CD8-positive, alpha-beta memory T cell (primary cell): ENCODE results near the gene FAM229A. TPM values are rescaled to one million over a fixed set of nuclear protein-coding genes. Genes with fewer than 3 reads are reported as not detected.
"Not testable (repeated sequence)": the region's sequence is repeated elsewhere in the genome, so short reads cannot be mapped to it uniquely, and the experiment has no call there.

Experiments used
- CTCF ChIA-PET: fragments of 350-600 bp; sonication (Branson Sonifier 250); formaldehyde crosslinking; loops from one replicate; lab custom pipeline; 2021; ENCODE audit warnings: antibody characterized with exemption; lab: Charles Lee
- POLR2A ChIA-PET: fragments of 350-600 bp; sonication (Branson Sonifier 250); formaldehyde crosslinking; loops from one replicate; lab custom pipeline; 2021; ENCODE audit warnings: antibody characterized with exemption; lab: Charles Lee
- DNase-seq, 5 donors: peaks; one replicate each; pipeline versions ENCODE4 v3.0.0 to v3.0.0-alpha.2; 2020 to 2022; ENCODE audit warnings: mixed read lengths in 1 of 5
- H3K27ac ChIP-seq: one replicate; pipeline ENCODE4 v1.7.0; 2013; ENCODE audit warnings: low read depth, mild to moderate bottlenecking, low read length, moderate library complexity
- H3K27me3 ChIP-seq: 2 replicates; pipeline ENCODE4 v1.7.0; 2013; ENCODE audit warnings: low read length, mild to moderate bottlenecking; ENCODE audit not compliant: insufficient read depth, poor library complexity, severe bottlenecking
- H3K36me3 ChIP-seq: 2 replicates; pipeline ENCODE4 v1.7.0; 2013; ENCODE audit warnings: mild to moderate bottlenecking, low read length, moderate library complexity; ENCODE audit not compliant: insufficient read depth
- H3K4me1 ChIP-seq: 2 replicates; pipeline ENCODE4 v1.7.0; 2013; ENCODE audit warnings: mild to moderate bottlenecking, low read length, moderate library complexity; ENCODE audit not compliant: insufficient read depth
- H3K4me3 ChIP-seq: 2 replicates; pipeline ENCODE4 v1.7.0; 2013; ENCODE audit warnings: mild to moderate bottlenecking, low read length
- H3K9me3 ChIP-seq: 2 replicates; pipeline ENCODE4 v1.7.0; 2013; ENCODE audit warnings: mild to moderate bottlenecking, low read length
- H3K27ac Mint-ChIP-seq, 8 donors: one replicate each; pipeline ENCODE4 v1.8.0; 2020 to 2021; ENCODE audit warnings: mixed read lengths in 8 of 8, mild to moderate bottlenecking in 6 of 8, inconsistent platforms in 3 of 8, moderate library complexity in 3 of 8
- H3K27me3 Mint-ChIP-seq, 2 donors: one replicate each; pipeline ENCODE4 v1.8.0; 2020 to 2021; ENCODE audit warnings: mixed read lengths in 2 of 2, mild to moderate bottlenecking in 1 of 2, moderate library complexity in 1 of 2
- H3K36me3 Mint-ChIP-seq, 3 donors: one replicate each; pipeline ENCODE4 v1.8.0; 2020 to 2021; ENCODE audit warnings: mixed read lengths in 3 of 3, inconsistent platforms in 1 of 3, mild to moderate bottlenecking in 1 of 3
- H3K4me1 Mint-ChIP-seq, 3 donors: one replicate each; pipeline ENCODE4 v1.8.0; 2020 to 2021; ENCODE audit warnings: mixed read lengths in 3 of 3, inconsistent platforms in 1 of 3, mild to moderate bottlenecking in 1 of 3
- H3K4me3 Mint-ChIP-seq, 7 donors: one replicate each; pipeline ENCODE4 v1.8.0; 2020 to 2021; ENCODE audit warnings: mixed read lengths in 7 of 7, mild to moderate bottlenecking in 6 of 7, moderate library complexity in 4 of 7, inconsistent platforms in 2 of 7
- H3K9me3 Mint-ChIP-seq, 5 donors: one replicate each; pipeline ENCODE4 v1.8.0; 2020 to 2022; ENCODE audit warnings: mixed read lengths in 5 of 5, mild to moderate bottlenecking in 3 of 5, moderate library complexity in 2 of 5, inconsistent platforms in 1 of 5
- polyA plus RNA-seq: library from polyadenylated mRNA; unstranded; fragments of 300-500 nt; fragmentation: Illumina TruSeq; gene quantifications from one replicate; pipeline ENCODE4 v1.2.3, GENCODE V29; 2021
- total RNA-seq, 2 experiments: library from RNA; stranded (reverse); gene quantifications; one replicate each; pipeline ENCODE4 v1.2.3, GENCODE V29; 2021

Gene FAM229A
- total and polyA plus RNA-seq, 3 experiments from 2014 or later: 0.40 to 5.2 (median 4.4) TPM

GRCh38 chr1:32398401-32398800 is 36.1 kb upstream of the FAM229A start:
- Mint-ChIP-seq H3K4me3 (peak overlapping the region in 1 of 7 donors; percentile 22), H3K36me3 (peaks cover 0 to 12% (median 1%) of the 10 kb centered on the region in 3 donors), H3K4me1 (peaks cover 12 to 17% (median 14%) of the 10 kb centered on the region in 3 donors), H3K27me3 (peaks cover 0 to 2% of the 10 kb centered on the region in 2 donors), H3K9me3 (no peaks in the 10 kb centered on the region), H3K27ac (no peak overlapping the region)
- DNase-seq: no peak
- no peak overlapping the region for H3K27ac ChIP-seq
- POLR2A ChIA-PET: no interaction called here
- CTCF ChIA-PET: interaction anchor here (1.3 kb wide), 1 partner anchor 173 kb away, joined by 4 read pairs; no protein-coding TSS in a partner anchor
- H3K27me3 ChIP-seq: no peaks in the 10 kb centered on the region
- H3K4me1 ChIP-seq: peaks cover 10% of the 10 kb centered on the region
- no peaks in the 10 kb centered on the region for H3K9me3 ChIP-seq
- no peaks in the 10 kb centered on the region for H3K36me3 ChIP-seq
- no peak overlapping the region for H3K4me3 ChIP-seq

DNA sequence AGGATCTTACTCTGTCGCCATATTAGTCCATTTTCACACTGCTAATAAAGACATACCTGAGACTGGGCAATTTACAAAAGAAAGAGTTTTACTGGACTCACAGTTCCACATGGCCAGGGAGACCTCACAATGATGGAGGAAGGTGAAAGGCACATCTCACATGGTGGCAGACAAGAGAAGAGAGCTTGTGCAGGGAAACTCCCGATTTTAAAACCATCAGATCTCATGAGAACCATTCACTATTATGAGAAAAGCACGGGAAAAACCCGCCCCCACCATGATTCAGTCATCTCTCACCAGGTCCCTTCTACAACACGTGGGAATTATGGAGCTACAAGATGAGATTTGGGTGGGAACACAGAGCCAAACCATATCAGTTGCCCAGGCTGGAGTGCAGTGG is 34.2 kb upstream of the FAM229A start:
- peaks cover 12 to 26% (median 14%) of the 10 kb centered on the region in 3 donors for H3K4me1 Mint-ChIP-seq

DNA sequence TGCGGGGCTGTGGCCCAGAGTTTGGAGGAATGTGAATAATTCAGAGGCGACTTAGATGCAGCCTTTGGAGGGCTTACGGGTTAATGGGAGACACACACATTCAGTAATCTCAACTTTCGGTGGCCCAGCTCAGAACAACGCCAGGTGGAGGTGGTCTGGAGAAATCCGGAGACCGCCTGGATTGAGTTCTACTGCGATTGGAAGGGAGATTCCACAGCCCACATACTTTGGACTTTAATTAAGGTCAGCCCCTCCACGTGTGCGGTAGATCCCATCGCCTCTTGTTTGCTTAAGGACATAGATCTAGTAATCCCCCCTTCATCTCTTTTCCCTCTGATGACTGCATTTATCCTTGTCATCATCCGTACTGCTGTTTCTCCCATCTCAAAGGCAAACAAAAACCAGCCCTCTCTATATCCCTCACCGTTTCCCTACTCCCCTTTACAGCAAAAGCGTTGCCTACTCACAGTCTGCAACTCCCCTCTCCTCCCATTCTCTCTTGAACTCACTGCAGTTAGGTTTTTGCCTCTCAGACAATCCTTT is 32.7 kb upstream of the FAM229A start:
- Mint-ChIP-seq H3K27me3 (peaks cover 0 to 2% of the 10 kb centered on the region in 2 donors), H3K4me3 (peak overlapping the region; percentile 92 to 100 (median 98)), H3K27ac (peak overlapping the region; percentile 84 to 100 (median 100)), H3K36me3 (peaks cover 0 to 20% (median 1%) of the 10 kb centered on the region in 3 donors), H3K9me3 (no peaks in the 10 kb centered on the region), H3K4me1 (peaks cover 12 to 26% (median 14%) of the 10 kb centered on the region in 3 donors)
- Histone ChIP-seq H3K4me3 (peak overlapping the region; percentile 99), H3K27me3 (no peaks in the 10 kb centered on the region), H3K36me3 (peaks cover 17% of the 10 kb centered on the region), H3K4me1 (peaks cover 32% of the 10 kb centered on the region), H3K9me3 (no peaks in the 10 kb centered on the region), H3K27ac (peak overlapping the region; percentile 99)
- no peak for DNase-seq
- POLR2A ChIA-PET: interaction anchor here (0.6 to 2.2 kb wide), 16 partner anchors 9 to 382 kb away, joined by 3 to 18 read pairs (median 5); partner anchors contain the start of genes CCDC28B, IQCC, KHDRBS1 and KPNA6
- CTCF ChIA-PET: interaction anchor here (0.6 to 2.9 kb wide), 7 partner anchors 10 to 431 kb away, joined by 3 to 18 read pairs (median 4); partner anchors contain the start of genes KPNA6 and MARCKSL1

More for the DNA sequence above, 34.2 kb upstream of the FAM229A start:
- CTCF ChIA-PET, H3K9me3 ChIP-seq, H3K4me3 ChIP-seq, H3K36me3 ChIP-seq, DNase-seq, H3K27ac ChIP-seq, H3K27me3 Mint-ChIP-seq, H3K27me3 ChIP-seq, H3K9me3 Mint-ChIP-seq: not testable (repeated sequence)
- peak overlapping the region in 1 of 7 donors; percentile 2 for H3K4me3 Mint-ChIP-seq
- peak overlapping the region in 2 of 8 donors; percentile 4 to 85 for H3K27ac Mint-ChIP-seq
- peaks cover 0 to 20% (median 1%) of the 10 kb centered on the region in 3 donors for H3K36me3 Mint-ChIP-seq
- POLR2A ChIA-PET: interaction anchor here (0.6 kb wide), 2 partner anchors 173 to 492 kb away, joined by 3 to 4 read pairs; no protein-coding TSS in a partner anchor
- peaks cover 28% of the 10 kb centered on the region for H3K4me1 ChIP-seq

- H3K27ac Mint-ChIP-seq: peak within 1 kb of the TSS; percentile 84 to 100 (median 100)
These were observed 32.0 kb upstream of the FAM229A start, which contains the start of gene BSDC1 for GRCh38 chr1:32394141-32394889. BSDC1 (minus strand) TSS chr1:32394441; CDS start chr1:32394414, 27 bp downstream.

DNA sequence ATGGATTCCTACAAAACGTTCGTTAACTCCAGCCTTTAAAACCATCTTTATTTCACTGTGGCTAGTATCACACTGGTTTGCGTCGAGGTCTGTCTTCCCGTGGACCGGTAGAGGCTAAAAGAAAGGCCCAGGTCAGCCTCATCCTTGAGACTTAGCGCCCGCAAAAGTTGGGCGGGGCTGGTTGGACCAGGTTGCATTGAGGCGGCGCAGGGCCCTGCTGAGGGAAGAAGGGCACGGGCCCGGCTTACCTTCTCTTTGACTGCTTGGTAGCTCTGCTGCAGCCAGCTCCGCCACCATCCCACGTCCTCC is 31.5 kb upstream of the FAM229A start:
- H3K27ac ChIP-seq: peak overlapping the region; percentile 99

More at GRCh38 chr1:32394141-32394889, 32.0 kb upstream of the FAM229A start, which contains the start of gene BSDC1:
- POLR2A ChIA-PET: interaction anchor here (0.6 to 2.2 kb wide), 22 partner anchors 8 to 381 kb away, joined by 3 to 18 read pairs (median 4); partner anchors contain the start of genes CCDC28B, IQCC, KHDRBS1 and KPNA6
- H3K36me3 ChIP-seq: peaks cover 20% of the 10 kb centered on the region
- H3K27ac ChIP-seq: peak within 1 kb of the TSS; percentile 99
- peaks cover 0 to 2% of the 10 kb centered on the region in 2 donors for H3K27me3 Mint-ChIP-seq
- peak; percentile 96 to 98 (median 97) for DNase-seq
- no peaks in the 10 kb centered on the region for H3K9me3 Mint-ChIP-seq
- peak within 1 kb of the TSS; percentile 99 for H3K4me3 ChIP-seq
- peaks cover 12 to 26% (median 14%) of the 10 kb centered on the region in 3 donors for H3K4me1 Mint-ChIP-seq
- no peaks in the 10 kb centered on the region for H3K27me3 ChIP-seq
- H3K4me3 Mint-ChIP-seq: peak within 1 kb of the TSS; percentile 92 to 100 (median 98)
- CTCF ChIA-PET: interaction anchor here (0.6 to 2.9 kb wide), 8 partner anchors 9 to 430 kb away, joined by 3 to 18 read pairs (median 4); partner anchors contain the start of genes KPNA6 and MARCKSL1
- peaks cover 0 to 20% (median 1%) of the 10 kb centered on the region in 3 donors for H3K36me3 Mint-ChIP-seq
- no peaks in the 10 kb centered on the region for H3K9me3 ChIP-seq
- peaks cover 39% of the 10 kb centered on the region for H3K4me1 ChIP-seq

GRCh38 chr1:32393136-32393535 is 30.9 kb upstream of the FAM229A start:
- Histone ChIP-seq H3K4me3 (peak overlapping the region; percentile 99), H3K9me3 (no peaks in the 10 kb centered on the region), H3K36me3 (peaks cover 27% of the 10 kb centered on the region), H3K4me1 (peaks cover 40% of the 10 kb centered on the region), H3K27ac (peak overlapping the region; percentile 99), H3K27me3 (no peaks in the 10 kb centered on the region)
- ChIA-PET CTCF (interaction anchor here (1.2 to 2.9 kb wide), 3 partner anchors 21 to 177 kb away, joined by 3 to 18 read pairs (median 4); no protein-coding TSS in a partner anchor), POLR2A (interaction anchor here (0.6 to 2.2 kb wide), 3 partner anchors 21 to 149 kb away, joined by 4 to 18 read pairs (median 9); partner anchors contain the start of gene MARCKSL1)
- Mint-ChIP-seq H3K27me3 (peaks cover 0 to 2% of the 10 kb centered on the region in 2 donors), H3K36me3 (peaks cover 0 to 20% (median 1%) of the 10 kb centered on the region in 3 donors), H3K27ac (peak overlapping the region in 7 of 8 donors; percentile 84 to 100 (median 100)), H3K4me3 (peak overlapping the region; percentile 92 to 100 (median 98)), H3K9me3 (no peaks in the 10 kb centered on the region), H3K4me1 (peaks cover 12 to 26% (median 14%) of the 10 kb centered on the region in 3 donors)
- DNase-seq: no peak

More for the DNA sequence above, 31.5 kb upstream of the FAM229A start:
- H3K27me3 Mint-ChIP-seq: peaks cover 0 to 2% of the 10 kb centered on the region in 2 donors
- Histone ChIP-seq H3K4me1 (peaks cover 40% of the 10 kb centered on the region), H3K9me3 (no peaks in the 10 kb centered on the region), H3K27me3 (no peaks in the 10 kb centered on the region), H3K36me3 (peaks cover 23% of the 10 kb centered on the region), H3K4me3 (peak overlapping the region; percentile 99)
- H3K36me3 Mint-ChIP-seq: peaks cover 0 to 20% (median 1%) of the 10 kb centered on the region in 3 donors
- no peaks in the 10 kb centered on the region for H3K9me3 Mint-ChIP-seq
- peak overlapping the region; percentile 84 to 100 (median 100) for H3K27ac Mint-ChIP-seq
- ChIA-PET CTCF (interaction anchor here (1.1 to 2.9 kb wide), 5 partner anchors 9 to 430 kb away, joined by 3 to 18 read pairs (median 4); no protein-coding TSS in a partner anchor), POLR2A (interaction anchor here (0.6 to 2.2 kb wide), 15 partner anchors 7 to 378 kb away, joined by 3 to 18 read pairs (median 5); partner anchors contain the start of genes IQCC, KPNA6, MARCKSL1 and TXLNA)
- H3K4me1 Mint-ChIP-seq: peaks cover 12 to 26% (median 14%) of the 10 kb centered on the region in 3 donors
- peak in 1 of 5 donors; percentile 34 for DNase-seq
- H3K4me3 Mint-ChIP-seq: peak overlapping the region; percentile 92 to 100 (median 98)

DNA sequence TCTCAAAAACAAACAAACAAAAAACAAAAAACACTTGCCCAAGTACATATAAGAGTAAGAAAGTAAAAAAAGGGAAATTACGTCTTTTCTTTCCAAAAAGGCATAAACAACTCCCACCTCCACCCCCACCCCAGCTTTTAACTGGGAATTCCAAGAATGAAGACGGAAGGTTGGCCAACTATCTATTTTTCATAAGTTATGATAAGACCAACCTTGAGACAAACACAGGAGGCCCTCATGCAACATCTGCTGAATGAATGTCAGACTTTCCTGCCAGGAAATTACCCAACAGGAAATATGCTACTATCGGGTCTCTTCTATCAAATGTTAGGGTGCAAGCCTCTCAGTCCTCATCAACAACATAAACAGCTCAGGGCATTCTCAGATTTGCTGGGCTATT is 30.0 kb upstream of the FAM229A start:
- CTCF ChIA-PET: interaction anchor here (1.4 kb wide), 2 partner anchors 8 to 20 kb away, joined by 3 read pairs; no protein-coding TSS in a partner anchor

More for the DNA sequence above, 30.0 kb upstream of the FAM229A start:
- Mint-ChIP-seq H3K27ac (peak overlapping the region in 4 of 8 donors; percentile 35 to 72 (median 56)), H3K36me3 (peaks cover 0 to 25% (median 1%) of the 10 kb centered on the region in 3 donors), H3K4me1 (peaks cover 14 to 26% (median 15%) of the 10 kb centered on the region in 3 donors), H3K27me3 (peaks cover 0 to 2% of the 10 kb centered on the region in 2 donors), H3K9me3 (no peaks in the 10 kb centered on the region), H3K4me3 (peak overlapping the region in 4 of 7 donors; percentile 33 to 99 (median 52))
- POLR2A ChIA-PET: interaction anchor here (0.7 to 1.5 kb wide), 3 partner anchors 20 to 641 kb away, joined by 3 to 4 read pairs (median 4); partner anchors contain the start of gene MARCKSL1
- DNase-seq: no peak
- H3K27ac ChIP-seq: peak overlapping the region; percentile 55
- no peak overlapping the region for H3K4me3 ChIP-seq
- peaks cover 40% of the 10 kb centered on the region for H3K4me1 ChIP-seq
- no peaks in the 10 kb centered on the region for H3K27me3 ChIP-seq
- no peaks in the 10 kb centered on the region for H3K9me3 ChIP-seq
- peaks cover 27% of the 10 kb centered on the region for H3K36me3 ChIP-seq
